GM23338 (cell line): ENCODE results near the gene TPST1. TPM values are rescaled to one million over a fixed set of nuclear protein-coding genes. Genes with fewer than 3 reads are reported as not detected.

Experiments used
- ATAC-seq: fragments of 200-7000 bp; cut with Tn5 transposase; 3 replicates; pipeline ENCODE4 v1.9.1; 2020
- DNase-seq: peaks from one replicate; pipeline ENCODE4 v3.0.0-alpha.2; 2015; ENCODE audit warnings: low spot score
- H2AFZ ChIP-seq: fragments of 200-600 bp; sonication (generic); 2 replicates; pipeline ENCODE4 v1.8.0; 2016; ENCODE audit warnings: antibody characterized with exemption, mild to moderate bottlenecking, moderate library complexity
- H3F3A ChIP-seq: fragments of 200-600 bp; sonication (generic); replicated peaks from 2 replicates; pipeline ENCODE4 v1.8.0; 2017; ENCODE audit warnings: antibody characterized with exemption, mixed run types, low read depth
- H3K27ac ChIP-seq: fragments of 200-600 bp; sonication (generic); 2 replicates; pipeline ENCODE4 v1.6.1; 2016; ENCODE audit warnings: low read depth
- H3K27me3 ChIP-seq: fragments of 200-600 bp; sonication (generic); 2 replicates; pipeline ENCODE4 v1.8.0; 2016; ENCODE audit warnings: mild to moderate bottlenecking, mixed run types, moderate library complexity; ENCODE audit not compliant: insufficient read depth
- H3K36me3 ChIP-seq: fragments of 200-600 bp; sonication (generic); 2 replicates; pipeline ENCODE4 v1.8.0; 2016; ENCODE audit warnings: mild to moderate bottlenecking; ENCODE audit not compliant: insufficient read depth
- H3K4me1 ChIP-seq: fragments of 200-600 bp; sonication (generic); 2 replicates; pipeline ENCODE4 v1.8.0; 2016; ENCODE audit warnings: mild to moderate bottlenecking, moderate library complexity; ENCODE audit not compliant: insufficient read depth
- H3K4me2 ChIP-seq: fragments of 200-600 bp; sonication (generic); 2 replicates; pipeline ENCODE4 v1.7.1; 2017; ENCODE audit warnings: mixed run types
- H3K4me3 ChIP-seq: fragments of 200-600 bp; sonication (generic); 2 replicates; pipeline ENCODE4 v1.6.1; 2016; ENCODE audit warnings: mixed run types
- H3K79me2 ChIP-seq: fragments of 200-600 bp; sonication (generic); replicated peaks from 2 replicates; pipeline ENCODE4 v1.8.0; 2017; ENCODE audit warnings: mild to moderate bottlenecking; ENCODE audit not compliant: insufficient read depth
- H3K9me2 ChIP-seq: fragments of 200-600 bp; sonication (generic); 2 replicates; pipeline ENCODE4 v1.8.0; 2017; ENCODE audit not compliant: insufficient read depth
- H4K20me1 ChIP-seq: fragments of 200-600 bp; sonication (generic); replicated peaks from 2 replicates; pipeline ENCODE4 v1.8.0; 2017; ENCODE audit warnings: mild to moderate bottlenecking; ENCODE audit not compliant: insufficient read depth
- H3K27ac Mint-ChIP-seq: 2 replicates; pipeline ENCODE4 v1.8.0; 2020; ENCODE audit warnings: inconsistent platforms, mild to moderate bottlenecking, moderate library complexity, mixed read lengths
- H3K27me3 Mint-ChIP-seq: 3 replicates; pipeline ENCODE4 v1.8.0; 2022; ENCODE audit warnings: low read depth, mild to moderate bottlenecking, moderate library complexity, mixed read lengths, inconsistent platforms; ENCODE audit not compliant: insufficient read depth, poor library complexity
- H3K36me3 Mint-ChIP-seq: 3 replicates; pipeline ENCODE4 v1.8.0; 2021; ENCODE audit warnings: low read depth, mild to moderate bottlenecking, inconsistent platforms, moderate library complexity, mixed read lengths
- H3K4me1 Mint-ChIP-seq: 3 replicates; pipeline ENCODE4 v1.8.0; 2020; ENCODE audit warnings: mild to moderate bottlenecking, inconsistent platforms, mixed read lengths
- H3K4me3 Mint-ChIP-seq: 3 replicates; pipeline ENCODE4 v1.8.0; 2021; ENCODE audit warnings: moderate library complexity, mild to moderate bottlenecking, inconsistent platforms, mixed read lengths
- H3K9me3 Mint-ChIP-seq: 3 replicates; pipeline ENCODE4 v1.8.0; 2020; ENCODE audit warnings: moderate library complexity, mild to moderate bottlenecking, inconsistent platforms, mixed read lengths
- CREB1 ChIP-seq: fragments of 250-450 bp; sonication (Bioruptor Pico); IDR thresholded peaks from 2 replicates; pipeline ENCODE4 v1.5.0; 2020; ENCODE audit warnings: low read depth, mild to moderate bottlenecking, moderate library complexity
- EZH2 ChIP-seq: fragments of 200-600 bp; sonication (generic); IDR thresholded peaks from one replicate; pipeline ENCODE4 v1.8.0; 2017; ENCODE audit warnings: antibody characterized with exemption, mild to moderate bottlenecking, low read depth; ENCODE audit not compliant: unreplicated experiment
- EZH2phosphoT487 ChIP-seq: fragments of 200-600 bp; sonication (generic); IDR thresholded peaks from one replicate; pipeline ENCODE4 v1.8.1; 2018; ENCODE audit warnings: antibody characterized with exemption; ENCODE audit not compliant: unreplicated experiment
- JUNB ChIP-seq: IDR thresholded peaks from one replicate; pipeline ENCODE4 v1.6.1; 2016; ENCODE audit warnings: antibody characterized with exemption; ENCODE audit not compliant: unreplicated experiment
- NANOG ChIP-seq: IDR thresholded peaks from 2 replicates; pipeline ENCODE4 v1.6.1; 2016; ENCODE audit warnings: antibody characterized with exemption, borderline replicate concordance
- POLR2AphosphoS5 ChIP-seq: IDR thresholded peaks from 2 replicates; pipeline ENCODE4 v1.6.1; 2016; ENCODE audit warnings: antibody characterized with exemption, low read depth
- ZNF114 ChIP-seq: fragments of 250-450 bp; sonication (Bioruptor Pico); IDR thresholded peaks from 2 replicates; pipeline ENCODE4 v1.5.0; 2020; ENCODE audit warnings: mild to moderate bottlenecking, moderate library complexity
- ZNF331 ChIP-seq: fragments of 250-450 bp; sonication (Bioruptor Pico); IDR thresholded peaks from 2 replicates; pipeline ENCODE4 v1.5.0; 2020; ENCODE audit warnings: low read depth, mild to moderate bottlenecking, moderate library complexity
- polyA plus RNA-seq: library from polyadenylated mRNA; unstranded; fragments of >200 nt; fragmentation: Nextera tagmentation; extraction: Ambion mirVana; gene quantifications from 2 replicates; pipeline ENCODE4 v1.2.1, GENCODE V29; 2016
- total RNA-seq: library from RNA; depleted of rRNA; stranded (reverse); fragments of >200 nt; shearing (Covaris generic); gene quantifications from 2 replicates; pipeline ENCODE4 v1.2.3, GENCODE V29; 2014
- TF ChIP-seq, protein P1 (sequence below): IDR thresholded peaks from one replicate; pipeline ENCODE4 v1.6.1; 2018; ENCODE audit warnings: antibody characterized with exemption; ENCODE audit not compliant: unreplicated experiment
- TF ChIP-seq, protein P2 (sequence below): IDR thresholded peaks from 2 replicates; pipeline ENCODE4 v1.6.1; 2016; ENCODE audit warnings: antibody characterized with exemption
- TF ChIP-seq, protein P3 (sequence below), 2 experiments: fragments of 200-600 bp in 1 of 2; sonication (generic) in 1 of 2; conservative IDR thresholded peaks; 2 replicates each; pipeline versions ENCODE4 v1.5.1 to v1.6.1; 2016 to 2017; ENCODE audit warnings: antibody characterized with exemption in 2 of 2, low read depth in 2 of 2, mild to moderate bottlenecking in 2 of 2, moderate library complexity in 1 of 2

The TPST1 gene
- total and polyA plus RNA-seq, 2 experiments from 2014 or later = 10.7 to 19.2 TPM

DNA sequence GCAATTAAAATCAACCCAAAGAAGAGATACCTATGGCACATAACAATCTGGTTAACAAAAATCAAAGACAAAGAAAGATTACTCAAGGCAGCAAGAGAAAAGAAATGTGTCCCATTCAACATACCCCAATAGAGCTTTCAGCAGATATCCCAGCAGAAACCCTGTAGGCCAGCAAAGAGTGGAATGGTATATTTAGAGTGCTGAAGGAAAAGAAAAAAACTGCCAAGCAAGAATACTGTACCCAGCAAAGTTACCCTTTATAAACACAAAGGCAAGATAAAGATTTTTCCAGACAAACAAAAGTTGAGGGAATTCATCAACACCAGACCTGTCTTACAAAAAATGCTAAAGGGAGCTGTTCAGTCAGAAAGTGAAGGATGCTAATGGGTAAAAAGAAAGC, 131.6 kb downstream of the TPST1 start:
- 0 out of 2 replicates have a peak, but pooled peaks cover 3% of the 10 kb centered on the region for H4K20me1 ChIP-seq
- no peaks in the 10 kb centered on the region for H3K36me3 ChIP-seq
- no peaks in the 10 kb centered on the region for H3K4me1 ChIP-seq
- H3K27me3 ChIP-seq = no peaks in the 10 kb centered on the region
- no peak overlapping the region for H3K27ac ChIP-seq
- Mint-ChIP-seq H3K4me1 (no peaks in the 10 kb centered on the region; the same call in 2 of the 3 replicates), H3K9me3 (peaks cover 29% of the 10 kb centered on the region), H3K4me3 (no peak overlapping the region), H3K36me3 (peaks cover 14% of the 10 kb centered on the region; the same call in 2 of the 3 replicates), H3K27ac (no peak overlapping the region), H3K27me3 (peaks cover 2% of the 10 kb centered on the region)
- DNase-seq (no peak), ATAC-seq (no peak)
- H2AFZ ChIP-seq = no peak overlapping the region
- no peak overlapping the region for H3K4me2 ChIP-seq
- no peaks in the 10 kb centered on the region for H3F3A ChIP-seq
- H3K9me2 ChIP-seq = 0 out of 2 replicates have a peak, but pooled peaks cover 5% of the 10 kb centered on the region
- TF ChIP-seq, protein P1, sequence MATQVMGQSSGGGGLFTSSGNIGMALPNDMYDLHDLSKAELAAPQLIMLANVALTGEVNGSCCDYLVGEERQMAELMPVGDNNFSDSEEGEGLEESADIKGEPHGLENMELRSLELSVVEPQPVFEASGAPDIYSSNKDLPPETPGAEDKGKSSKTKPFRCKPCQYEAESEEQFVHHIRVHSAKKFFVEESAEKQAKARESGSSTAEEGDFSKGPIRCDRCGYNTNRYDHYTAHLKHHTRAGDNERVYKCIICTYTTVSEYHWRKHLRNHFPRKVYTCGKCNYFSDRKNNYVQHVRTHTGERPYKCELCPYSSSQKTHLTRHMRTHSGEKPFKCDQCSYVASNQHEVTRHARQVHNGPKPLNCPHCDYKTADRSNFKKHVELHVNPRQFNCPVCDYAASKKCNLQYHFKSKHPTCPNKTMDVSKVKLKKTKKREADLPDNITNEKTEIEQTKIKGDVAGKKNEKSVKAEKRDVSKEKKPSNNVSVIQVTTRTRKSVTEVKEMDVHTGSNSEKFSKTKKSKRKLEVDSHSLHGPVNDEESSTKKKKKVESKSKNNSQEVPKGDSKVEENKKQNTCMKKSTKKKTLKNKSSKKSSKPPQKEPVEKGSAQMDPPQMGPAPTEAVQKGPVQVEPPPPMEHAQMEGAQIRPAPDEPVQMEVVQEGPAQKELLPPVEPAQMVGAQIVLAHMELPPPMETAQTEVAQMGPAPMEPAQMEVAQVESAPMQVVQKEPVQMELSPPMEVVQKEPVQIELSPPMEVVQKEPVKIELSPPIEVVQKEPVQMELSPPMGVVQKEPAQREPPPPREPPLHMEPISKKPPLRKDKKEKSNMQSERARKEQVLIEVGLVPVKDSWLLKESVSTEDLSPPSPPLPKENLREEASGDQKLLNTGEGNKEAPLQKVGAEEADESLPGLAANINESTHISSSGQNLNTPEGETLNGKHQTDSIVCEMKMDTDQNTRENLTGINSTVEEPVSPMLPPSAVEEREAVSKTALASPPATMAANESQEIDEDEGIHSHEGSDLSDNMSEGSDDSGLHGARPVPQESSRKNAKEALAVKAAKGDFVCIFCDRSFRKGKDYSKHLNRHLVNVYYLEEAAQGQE = no peak
- no peak for TF ChIP-seq JUNB
- no peaks in the 10 kb centered on the region for H3K79me2 ChIP-seq
- H3K4me3 ChIP-seq = no peak overlapping the region

DNA sequence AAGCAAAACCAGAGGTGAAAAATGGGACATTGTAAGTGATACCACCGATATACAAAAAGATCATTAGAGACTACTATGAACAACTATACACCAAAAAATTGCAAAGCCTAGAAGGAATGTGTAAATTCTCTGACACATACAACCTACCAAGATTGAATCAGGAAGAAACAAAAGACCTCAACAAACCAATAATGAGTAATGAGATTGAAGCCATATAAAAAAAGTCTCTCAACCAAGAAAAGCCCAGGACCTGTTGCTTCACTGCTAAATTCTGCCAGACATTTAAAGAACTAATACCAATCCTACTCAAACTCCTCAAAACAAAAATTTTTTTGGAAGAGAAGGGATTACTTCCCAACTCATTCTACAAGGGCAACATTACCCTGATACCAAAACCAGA, 134.0 kb downstream of the TPST1 start:
- Histone ChIP-seq H3K27me3 (no peaks in the 10 kb centered on the region), H4K20me1 (no peaks in the 10 kb centered on the region), H3K4me2 (no peak overlapping the region), H3K36me3 (no peaks in the 10 kb centered on the region), H3K79me2 (no peaks in the 10 kb centered on the region), H2AFZ (no peak overlapping the region), H3K4me3 (no peak overlapping the region), H3F3A (no peaks in the 10 kb centered on the region), H3K4me1 (no peaks in the 10 kb centered on the region), H3K27ac (no peak overlapping the region), H3K9me2 (0 out of 2 replicates have a peak, but pooled peaks cover 5% of the 10 kb centered on the region)
- TF ChIP-seq, protein P1 = no peak
- no peak for TF ChIP-seq ZNF331 (CRISPR knock-in tag)
- no peak for TF ChIP-seq POLR2AphosphoS5
- TF ChIP-seq, protein P2, sequence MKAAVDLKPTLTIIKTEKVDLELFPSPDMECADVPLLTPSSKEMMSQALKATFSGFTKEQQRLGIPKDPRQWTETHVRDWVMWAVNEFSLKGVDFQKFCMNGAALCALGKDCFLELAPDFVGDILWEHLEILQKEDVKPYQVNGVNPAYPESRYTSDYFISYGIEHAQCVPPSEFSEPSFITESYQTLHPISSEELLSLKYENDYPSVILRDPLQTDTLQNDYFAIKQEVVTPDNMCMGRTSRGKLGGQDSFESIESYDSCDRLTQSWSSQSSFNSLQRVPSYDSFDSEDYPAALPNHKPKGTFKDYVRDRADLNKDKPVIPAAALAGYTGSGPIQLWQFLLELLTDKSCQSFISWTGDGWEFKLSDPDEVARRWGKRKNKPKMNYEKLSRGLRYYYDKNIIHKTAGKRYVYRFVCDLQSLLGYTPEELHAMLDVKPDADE = no peak
- TF ChIP-seq, protein P3, sequence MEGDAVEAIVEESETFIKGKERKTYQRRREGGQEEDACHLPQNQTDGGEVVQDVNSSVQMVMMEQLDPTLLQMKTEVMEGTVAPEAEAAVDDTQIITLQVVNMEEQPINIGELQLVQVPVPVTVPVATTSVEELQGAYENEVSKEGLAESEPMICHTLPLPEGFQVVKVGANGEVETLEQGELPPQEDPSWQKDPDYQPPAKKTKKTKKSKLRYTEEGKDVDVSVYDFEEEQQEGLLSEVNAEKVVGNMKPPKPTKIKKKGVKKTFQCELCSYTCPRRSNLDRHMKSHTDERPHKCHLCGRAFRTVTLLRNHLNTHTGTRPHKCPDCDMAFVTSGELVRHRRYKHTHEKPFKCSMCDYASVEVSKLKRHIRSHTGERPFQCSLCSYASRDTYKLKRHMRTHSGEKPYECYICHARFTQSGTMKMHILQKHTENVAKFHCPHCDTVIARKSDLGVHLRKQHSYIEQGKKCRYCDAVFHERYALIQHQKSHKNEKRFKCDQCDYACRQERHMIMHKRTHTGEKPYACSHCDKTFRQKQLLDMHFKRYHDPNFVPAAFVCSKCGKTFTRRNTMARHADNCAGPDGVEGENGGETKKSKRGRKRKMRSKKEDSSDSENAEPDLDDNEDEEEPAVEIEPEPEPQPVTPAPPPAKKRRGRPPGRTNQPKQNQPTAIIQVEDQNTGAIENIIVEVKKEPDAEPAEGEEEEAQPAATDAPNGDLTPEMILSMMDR (conservative IDR thresholded peaks at IDR 0.05; ENCODE audit: low read depth in 2 of 2) = no peak
- no peak for TF ChIP-seq CREB1 (CRISPR knock-in tag)
- no peak for TF ChIP-seq JUNB
- TF ChIP-seq NANOG = no peak
- TF ChIP-seq ZNF114 = no peak
- no peak for TF ChIP-seq EZH2phosphoT487
- TF ChIP-seq EZH2 = no peak
- no peak for DNase-seq
- ATAC-seq = no peak
- Mint-ChIP-seq H3K4me1 (no peaks in the 10 kb centered on the region; the same call in 2 of the 3 replicates), H3K27ac (no peak overlapping the region), H3K27me3 (peaks cover 2% of the 10 kb centered on the region), H3K9me3 (peaks cover 29% of the 10 kb centered on the region), H3K36me3 (peaks cover 14% of the 10 kb centered on the region; the same call in 2 of the 3 replicates), H3K4me3 (no peak overlapping the region)
